HEK293 (cell line): ENCODE data around the gene VWCE.
A peak's percentile ranks its signal among the peaks of the same experiment; 100 is the strongest.

Source experiments
- CTCF ChIA-PET: fragments of 350-600 bp; formaldehyde crosslinking; extraction: SDS; loops from one replicate; lab custom pipeline; 2021; ENCODE audit warnings: antibody characterized with exemption; lab: Yijun Ruan, JAX
- POLR2A ChIA-PET: fragments of 300-600 bp; formaldehyde crosslinking; extraction: SDS; loops from one replicate; lab custom pipeline; 2020; ENCODE audit warnings: antibody characterized with exemption, inconsistent platforms; lab: Yijun Ruan, JAX
- H3K27ac ChIP-seq: fragments of 200-500 bp; sonication (Bioruptor generic); 2 replicates; pipeline ENCODE4 v1.5.1; 2014; ENCODE audit warnings: low read depth, low read length, control low read depth, inconsistent platforms; ENCODE audit errors: extremely low read depth
- H3K36me3 ChIP-seq, 2 experiments: fragments of 200-500 bp in 1 of 2; sonication (Bioruptor generic) in 1 of 2; 1 replicate in 1 of 2; 2 replicates in 1 of 2; pipeline ENCODE4 v1.5.1; 2014 to 2017; ENCODE audit warnings: inconsistent platforms in 2 of 2, low read length in 2 of 2; ENCODE audit not compliant: control insufficient read depth in 2 of 2, insufficient read depth in 1 of 2
- H3K4me1 ChIP-seq: fragments of 200-500 bp; sonication (Bioruptor generic); 2 replicates; pipeline ENCODE4 v1.5.1; 2014; ENCODE audit warnings: mild to moderate bottlenecking, low read length, inconsistent platforms; ENCODE audit not compliant: control insufficient read depth, insufficient read depth
- H3K4me3 ChIP-seq: 2 replicates; pipeline ENCODE4 v1.5.1; 2011; ENCODE audit warnings: low read depth, mild to moderate bottlenecking, control low read depth, low read length, moderate library complexity
- H3K9me3 ChIP-seq: fragments of 200-500 bp; sonication (Bioruptor generic); 2 replicates; pipeline ENCODE4 v1.5.1; 2014; ENCODE audit warnings: low read depth, low read length, inconsistent platforms; ENCODE audit not compliant: control insufficient read depth, insufficient read depth
- ATF2 ChIP-seq: fragments of 450-650 bp; formaldehyde crosslinking; IDR thresholded peaks from 2 replicates; pipeline ENCODE4 v1.5.1; 2016; ENCODE audit warnings: missing biosample characterization, missing genetic modification characterization, low read depth
- KLF1 ChIP-seq: fragments of 450-650 bp; formaldehyde crosslinking; IDR thresholded peaks from 2 replicates; pipeline ENCODE4 v1.5.1; 2016; ENCODE audit warnings: missing biosample characterization, missing genetic modification characterization
- KLF8 ChIP-seq: fragments of 450-650 bp; formaldehyde crosslinking; IDR thresholded peaks from 2 replicates; pipeline ENCODE4 v1.5.1; 2016; ENCODE audit warnings: missing biosample characterization, missing genetic modification characterization
- KLF9 ChIP-seq: fragments of 450-650 bp; formaldehyde crosslinking; IDR thresholded peaks from 2 replicates; pipeline ENCODE4 v1.5.1; 2016; ENCODE audit warnings: missing biosample characterization, missing genetic modification characterization, low read depth
- PRDM1 ChIP-seq: fragments of 450-650 bp; formaldehyde crosslinking; IDR thresholded peaks from 2 replicates; pipeline ENCODE4; 2016; ENCODE audit warnings: missing biosample characterization, missing genetic modification characterization
- SP2 ChIP-seq: fragments of 450-650 bp; formaldehyde crosslinking; IDR thresholded peaks from 2 replicates; pipeline ENCODE4 v1.5.1; 2016; ENCODE audit warnings: missing biosample characterization, missing genetic modification characterization
- SP3 ChIP-seq: fragments of 450-650 bp; formaldehyde crosslinking; IDR thresholded peaks from 2 replicates; pipeline ENCODE4 v1.5.1; 2016; ENCODE audit warnings: missing biosample characterization, missing genetic modification characterization
- ZBTB8A ChIP-seq: fragments of 450-650 bp; formaldehyde crosslinking; IDR thresholded peaks from 2 replicates; pipeline ENCODE4 v1.5.1; 2016; ENCODE audit warnings: missing biosample characterization, missing genetic modification characterization
- ZFHX2 ChIP-seq: fragments of 450-650 bp; formaldehyde crosslinking; conservative IDR thresholded peaks from 2 replicates; pipeline ENCODE4 v1.5.1; 2016; ENCODE audit warnings: missing biosample characterization, missing genetic modification characterization
- ZNF174 ChIP-seq: fragments of 450-650 bp; formaldehyde crosslinking; IDR thresholded peaks from 2 replicates; pipeline ENCODE4 v1.5.0; 2017; ENCODE audit warnings: missing biosample characterization, mild to moderate bottlenecking, missing genetic modification characterization
- ZNF23 ChIP-seq: fragments of 450-650 bp; formaldehyde crosslinking; IDR thresholded peaks from 2 replicates; pipeline ENCODE4 v1.5.1; 2016; ENCODE audit warnings: missing biosample characterization, missing genetic modification characterization, borderline replicate concordance
- ZNF423 ChIP-seq: fragments of 450-650 bp; formaldehyde crosslinking; IDR thresholded peaks from 2 replicates; pipeline ENCODE4 v1.5.1; 2016; ENCODE audit warnings: missing biosample characterization, missing genetic modification characterization
- ZNF510 ChIP-seq: fragments of 450-650 bp; formaldehyde crosslinking; IDR thresholded peaks from 2 replicates; pipeline ENCODE4 v1.5.1; 2018; ENCODE audit warnings: mild to moderate bottlenecking, missing genetic modification characterization, missing biosample characterization; ENCODE audit not compliant: insufficient replicate concordance
- ZNF677 ChIP-seq: fragments of 450-650 bp; IDR thresholded peaks from 2 replicates; pipeline ENCODE4 v1.5.0; 2018; ENCODE audit warnings: missing biosample characterization, mild to moderate bottlenecking, missing genetic modification characterization, moderate library complexity
- TF ChIP-seq, protein P1 (sequence below): fragments of 450-650 bp; formaldehyde crosslinking; IDR thresholded peaks from 2 replicates; pipeline ENCODE4 v1.5.1; 2016; ENCODE audit warnings: missing biosample characterization, missing genetic modification characterization

VWCE gene

GRCh38 chr11:61281581-61282250 lies 13.4 kb downstream of the VWCE start:
- no peak overlapping the region for H3K4me3 ChIP-seq
- H3K9me3 ChIP-seq, result no peaks in the 10 kb centered on the region
- ChIA-PET POLR2A (interaction anchor here (1.0 kb wide), 1 partner anchor 23 kb away, joined by 3 read pairs; no protein-coding TSS in a partner anchor), CTCF (interaction anchor here (1.3 to 1.7 kb wide), 2 partner anchors 28 to 104 kb away, joined by 3 to 7 read pairs; no protein-coding TSS in a partner anchor)
- no peaks in the 10 kb centered on the region for H3K4me1 ChIP-seq
- no peak for TF ChIP-seq ZNF510 (tag by site-specific recombination)
- peak; percentile 91 for TF ChIP-seq KLF9 (tag by site-specific recombination)
- peak; percentile 65 for TF ChIP-seq KLF1 (tag by site-specific recombination)
- peak; percentile 20 for TF ChIP-seq SP2 (tag by site-specific recombination)
- no peak for TF ChIP-seq ZFHX2 (tag by site-specific recombination)
- peak; percentile 50; the same call in 1 of the 2 replicates for TF ChIP-seq KLF8
- peak; percentile 54 for TF ChIP-seq SP3 (tag by site-specific recombination)
- TF ChIP-seq ATF2 (tag by site-specific recombination), result no peak
- no peak for TF ChIP-seq ZNF174 (tag by site-specific recombination)
- no peak for TF ChIP-seq ZNF23 (tag by site-specific recombination)
- TF ChIP-seq ZNF677 (tag by site-specific recombination), result no peak
- no peak overlapping the region for H3K27ac ChIP-seq
- peaks cover 0 to 45% of the 10 kb centered on the region in 2 experiments; a peak in 1 of 3 replicates for H3K36me3 ChIP-seq

DNA sequence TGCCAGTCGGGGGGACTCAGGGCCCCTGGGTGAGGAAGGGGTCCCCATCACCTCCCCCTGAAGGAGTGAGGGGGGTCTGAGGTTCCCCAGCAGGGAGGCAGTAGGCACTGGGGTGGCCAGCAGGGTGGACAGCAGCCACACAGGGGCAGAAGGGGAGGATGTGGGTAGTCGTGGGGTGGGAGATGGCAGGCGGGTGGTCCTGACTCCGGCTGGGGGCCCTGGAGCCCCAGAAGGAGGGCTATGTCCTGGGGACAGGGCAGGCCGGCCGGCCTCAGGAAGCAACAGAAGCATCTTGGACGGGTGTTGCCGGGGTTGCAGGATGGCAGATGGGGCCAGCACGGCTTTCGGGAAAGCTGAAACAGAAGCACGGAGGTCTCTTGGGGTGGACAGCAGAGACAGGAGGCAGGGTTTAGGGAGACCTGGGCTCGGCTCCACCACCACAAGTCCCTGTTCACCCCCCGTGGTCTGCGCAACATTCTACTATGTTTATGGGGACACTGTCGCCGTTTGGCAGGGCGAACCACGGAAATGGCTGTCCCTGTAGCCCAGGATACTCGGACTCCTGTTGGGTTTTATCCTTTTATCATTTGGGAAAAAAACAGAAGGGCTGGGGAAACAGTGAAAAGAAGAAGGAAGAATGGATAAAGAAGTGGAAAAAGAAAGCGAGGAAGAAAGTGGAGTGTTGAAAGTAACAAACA lies 14.1 kb downstream of the VWCE start:
- POLR2A ChIA-PET, result interaction anchor here (1.0 kb wide), 1 partner anchor 22 kb away, joined by 3 read pairs; no protein-coding TSS in a partner anchor
- Histone ChIP-seq H3K9me3 (no peaks in the 10 kb centered on the region), H3K27ac (no peak overlapping the region), H3K4me1 (no peaks in the 10 kb centered on the region), H3K4me3 (no peak overlapping the region), H3K36me3 (peaks cover 0 to 42% of the 10 kb centered on the region in 2 experiments; a peak in 1 of 3 replicates)
- CTCF ChIA-PET, result interaction anchor here (1.3 to 1.7 kb wide), 2 partner anchors 27 to 104 kb away, joined by 3 to 7 read pairs; no protein-coding TSS in a partner anchor
- TF ChIP-seq, protein P1, sequence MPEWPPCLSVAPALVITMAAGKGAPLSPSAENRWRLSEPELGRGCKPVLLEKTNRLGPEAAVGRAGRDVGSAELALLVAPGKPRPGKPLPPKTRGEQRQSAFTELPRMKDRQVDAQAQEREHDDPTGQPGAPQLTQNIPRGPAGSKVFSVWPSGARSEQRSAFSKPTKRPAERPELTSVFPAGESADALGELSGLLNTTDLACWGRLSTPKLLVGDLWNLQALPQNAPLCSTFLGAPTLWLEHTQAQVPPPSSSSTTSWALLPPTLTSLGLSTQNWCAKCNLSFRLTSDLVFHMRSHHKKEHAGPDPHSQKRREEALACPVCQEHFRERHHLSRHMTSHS (tag by site-specific recombination), result no peak
- TF ChIP-seq PRDM1 (tag by site-specific recombination) (0 out of 2 replicates have a peak, but pooled peaks have one; percentile 21), ZBTB8A (tag by site-specific recombination) (no peak)

DNA sequence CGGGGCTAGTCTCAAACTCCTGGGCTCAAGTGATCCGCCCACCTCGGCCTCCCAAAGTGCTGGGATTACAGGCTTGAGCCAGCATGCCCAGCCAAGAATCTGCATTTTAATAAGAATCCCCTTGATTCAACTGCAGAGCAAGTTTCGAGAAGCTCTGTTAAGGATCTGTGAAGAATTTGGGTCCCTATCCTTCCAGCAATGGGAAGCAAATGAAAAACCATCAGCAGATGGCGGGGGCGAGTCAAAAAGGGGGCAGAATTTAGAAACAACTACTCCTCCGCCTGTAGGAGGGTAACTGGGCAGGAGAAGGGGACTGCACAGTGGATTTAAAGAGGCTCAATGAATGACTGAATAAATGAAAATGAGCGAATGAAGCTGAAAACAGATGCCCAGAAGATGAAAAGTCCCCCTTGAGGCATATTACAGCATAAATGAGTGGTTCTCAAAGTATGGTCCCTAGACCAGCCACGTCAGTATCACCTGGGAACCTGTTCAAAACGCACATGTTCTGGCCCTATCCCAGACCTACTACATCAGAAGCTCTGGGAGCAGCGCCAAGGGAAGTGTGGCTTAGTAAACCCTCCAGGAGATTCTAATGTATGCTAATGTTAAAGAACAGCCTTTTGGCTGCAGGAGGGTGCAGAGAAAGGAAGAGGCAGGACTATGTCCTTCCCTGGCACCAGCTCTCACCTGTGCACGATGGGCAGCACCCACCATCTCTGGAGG lies 15.0 kb downstream of the VWCE start:
- ChIA-PET POLR2A (no interaction called here), CTCF (interaction anchor here (0.6 to 1.3 kb wide), 4 partner anchors 26 to 425 kb away, joined by 3 to 4 read pairs (median 3); no protein-coding TSS in a partner anchor)
- H3K27ac ChIP-seq, result no peak overlapping the region

More for the DNA sequence above, 15.0 kb downstream of the VWCE start:
- no peak for TF ChIP-seq ZNF423 (tag by site-specific recombination)
- no peaks in the 10 kb centered on the region for H3K4me1 ChIP-seq
- no peaks in the 10 kb centered on the region for H3K9me3 ChIP-seq
- peaks cover 0 to 38% of the 10 kb centered on the region in 2 experiments; a peak in 1 of 3 replicates for H3K36me3 ChIP-seq
- no peak overlapping the region for H3K4me3 ChIP-seq
